IMR-90 (cell line): ENCODE measurements around the gene ZNF692. TPM values are rescaled to one million over a fixed set of nuclear protein-coding genes. Genes with fewer than 3 reads are reported as not detected.

Experiments used
- ATAC-seq: fragments of 200-7000 bp; cut with Tn5 transposase; 2 replicates; pipeline ENCODE4 v1.9.1; 2020; ENCODE audit warnings: low read depth, mild to moderate bottlenecking, moderate library complexity
- BruUV-seq: library from RNA; stranded (reverse); fragments of 400-500 nt; replicated peaks from 2 replicates; lab custom pipeline; 2021; lab: Mats Ljungman, UMichigan
- CTCF ChIA-PET: fragments of 300-600 bp; formaldehyde crosslinking; extraction: SDS; loops from one replicate; lab custom pipeline; 2021; ENCODE audit warnings: antibody characterized with exemption; lab: Yijun Ruan, JAX
- POLR2A ChIA-PET: fragments of 300-600 bp; sonication (Branson Sonifier 250); formaldehyde crosslinking; loops from one replicate; lab custom pipeline; 2022; ENCODE audit warnings: antibody characterized with exemption; ENCODE audit not compliant: unreplicated experiment; lab: Charles Lee
- DNase-seq: peaks from one replicate; pipeline ENCODE4 v3.0.0; 2013
- H2AFZ ChIP-seq: replicated peaks from 2 replicates; pipeline ENCODE3; 2013; ENCODE audit warnings: low read length, mild to moderate bottlenecking; ENCODE audit not compliant: poor library complexity
- H2AK5ac ChIP-seq: 2 replicates; pipeline ENCODE4 v1.6.1; 2013; ENCODE audit warnings: low read depth, low read length, inconsistent platforms
- H2AK9ac ChIP-seq: replicated peaks from 2 replicates; pipeline ENCODE3; 2013; ENCODE audit warnings: mild to moderate bottlenecking, low read depth, low read length, moderate library complexity; ENCODE audit not compliant: poor library complexity
- H2BK120ac ChIP-seq: 2 replicates; pipeline ENCODE4 v1.6.1; 2013; ENCODE audit warnings: low read depth, low read length, inconsistent platforms
- H2BK15ac ChIP-seq: 3 replicates; pipeline ENCODE4 v1.6.1; 2013; ENCODE audit warnings: low read depth, low read length, inconsistent platforms
- H2BK20ac ChIP-seq: 2 replicates; pipeline ENCODE4 v1.6.1; 2013; ENCODE audit warnings: low read depth, mild to moderate bottlenecking, inconsistent platforms, low read length, moderate library complexity
- H2BK5ac ChIP-seq: 2 replicates; pipeline ENCODE4 v1.6.1; 2013; ENCODE audit warnings: mild to moderate bottlenecking, low read depth, low read length, inconsistent platforms; ENCODE audit not compliant: poor library complexity, severe bottlenecking
- H3K14ac ChIP-seq: replicated peaks from 2 replicates; pipeline ENCODE4 v1.6.1; 2013; ENCODE audit warnings: low read depth, low read length, inconsistent platforms
- H3K18ac ChIP-seq: 2 replicates; pipeline ENCODE4 v1.6.1; 2013; ENCODE audit warnings: low read depth, low read length, control low read depth
- H3K23ac ChIP-seq: 2 replicates; pipeline ENCODE4 v1.6.1; 2013; ENCODE audit warnings: low read depth, low read length, inconsistent platforms
- H3K27ac ChIP-seq: 2 replicates; pipeline ENCODE4 v1.5.1; 2013; ENCODE audit warnings: mild to moderate bottlenecking, control low read depth, low read length; ENCODE audit not compliant: insufficient read depth
- H3K27me3 ChIP-seq: 2 replicates; pipeline ENCODE4 v1.6.1; 2013; ENCODE audit warnings: low read length; ENCODE audit not compliant: control insufficient read depth, insufficient read depth
- H3K36me3 ChIP-seq: 2 replicates; pipeline ENCODE4 v1.6.1; 2013; ENCODE audit warnings: low read length, mixed read lengths; ENCODE audit not compliant: control insufficient read depth, insufficient read depth
- H3K4ac ChIP-seq: 2 replicates; pipeline ENCODE4 v1.6.1; 2013; ENCODE audit warnings: low read depth, low read length, inconsistent platforms
- H3K4me1 ChIP-seq: 2 replicates; pipeline ENCODE4 v1.6.1; 2013; ENCODE audit warnings: low read length, mixed read lengths; ENCODE audit not compliant: control insufficient read depth, insufficient read depth
- H3K4me2 ChIP-seq: 2 replicates; pipeline ENCODE4 v1.6.1; 2013; ENCODE audit warnings: low read depth, mild to moderate bottlenecking, control low read depth, low read length, moderate library complexity
- H3K4me3 ChIP-seq: 2 replicates; pipeline ENCODE4 v1.5.1; 2013; ENCODE audit warnings: low read depth, mild to moderate bottlenecking, control low read depth, low read length, moderate library complexity; ENCODE audit not compliant: insufficient read depth
- H3K56ac ChIP-seq: 2 replicates; pipeline ENCODE4 v1.6.1; 2013; ENCODE audit warnings: low read length, inconsistent platforms; ENCODE audit not compliant: insufficient read depth; ENCODE audit errors: extremely low read depth
- H3K79me1 ChIP-seq, 2 experiments: 2 replicates each; pipeline ENCODE4 v1.6.1; 2013; ENCODE audit warnings: low read length in 2 of 2, inconsistent platforms in 1 of 2, low read depth in 1 of 2
- H3K9ac ChIP-seq: 2 replicates; pipeline ENCODE4 v1.6.1; 2013; ENCODE audit warnings: low read depth, low read length, control low read depth
- H3K9me1 ChIP-seq: 2 replicates; pipeline ENCODE4 v1.6.1; 2013; ENCODE audit warnings: low read length, inconsistent platforms; ENCODE audit not compliant: insufficient read depth
- H3K9me3 ChIP-seq: 2 replicates; pipeline ENCODE4 v1.6.1; 2013; ENCODE audit warnings: low read length; ENCODE audit not compliant: control insufficient read depth, insufficient read depth
- H4K20me1 ChIP-seq: 2 replicates; pipeline ENCODE4 v1.6.1; 2013; ENCODE audit warnings: low read length, inconsistent platforms; ENCODE audit not compliant: insufficient read depth
- H4K5ac ChIP-seq: 2 replicates; pipeline ENCODE4 v1.6.1; 2013; ENCODE audit warnings: mild to moderate bottlenecking, low read depth, low read length, control low read depth
- H4K8ac ChIP-seq, 2 experiments: 2 replicates each; pipeline ENCODE4 v1.6.1; 2013; ENCODE audit warnings: low read depth in 2 of 2, low read length in 2 of 2, control low read depth in 1 of 2, inconsistent platforms in 1 of 2
- H4K91ac ChIP-seq: 2 replicates; pipeline ENCODE4 v1.6.1; 2013; ENCODE audit warnings: low read depth, low read length, inconsistent platforms; ENCODE audit not compliant: insufficient read depth
- CEBPB ChIP-seq: IDR thresholded peaks from 2 replicates; pipeline ENCODE4 v1.6.1; 2012; ENCODE audit warnings: low read depth, low read length, improper control_type of control experiment
- CHD1 ChIP-seq: IDR thresholded peaks from 2 replicates; pipeline ENCODE4 v1.6.1; 2012; ENCODE audit warnings: low read depth, low read length, improper control_type of control experiment
- FOS ChIP-seq: fragments of 150-350 bp; IDR thresholded peaks from 2 replicates; pipeline ENCODE4 v1.6.1; 2016; ENCODE audit warnings: low read depth, low read length
- MAFK ChIP-seq: IDR thresholded peaks from 2 replicates; pipeline ENCODE4 v1.6.1; 2012; ENCODE audit warnings: low read depth, low read length, improper control_type of control experiment
- MAZ ChIP-seq: IDR thresholded peaks from 2 replicates; pipeline ENCODE4 v1.6.1; 2012; ENCODE audit warnings: low read depth, mild to moderate bottlenecking, low read length, improper control_type of control experiment, moderate library complexity, borderline replicate concordance
- MXI1 ChIP-seq: IDR thresholded peaks from 2 replicates; pipeline ENCODE4 v1.6.1; 2012; ENCODE audit warnings: low read depth, mild to moderate bottlenecking, low read length, moderate library complexity, borderline replicate concordance
- POLR2A ChIP-seq: IDR thresholded peaks from 2 replicates; pipeline ENCODE4 v1.6.1; 2012; ENCODE audit warnings: mild to moderate bottlenecking, low read depth, low read length
- RCOR1 ChIP-seq: IDR thresholded peaks from 2 replicates; pipeline ENCODE4 v1.6.1; 2012; ENCODE audit warnings: mild to moderate bottlenecking, low read length, improper control_type of control experiment; ENCODE audit not compliant: insufficient replicate concordance
- RFX5 ChIP-seq: IDR thresholded peaks from 2 replicates; pipeline ENCODE4 v1.8.0; 2012; ENCODE audit warnings: low read depth, mild to moderate bottlenecking, low read length, moderate library complexity
- USF2 ChIP-seq: fragments of 150-350 bp; IDR thresholded peaks from 2 replicates; pipeline ENCODE4 v1.6.1; 2017; ENCODE audit warnings: mild to moderate bottlenecking, antibody characterized with exemption, low read length, low read depth
- WGBS, 2 experiments: methylation state at CpG; one replicate each; pipeline versions ENCODE4 v1.1.5 to v1.1.7; 2013; ENCODE audit warnings: missing lambda C conversion rate in 2 of 2; ENCODE audit not compliant: insufficient read length in 1 of 2; ENCODE audit errors: extremely low coverage in 2 of 2; 5-methylcytosine and 5-hydroxymethylcytosine counted together
- dilution Hi-C: fragments of 300-500 bp; cut with HindIII; formaldehyde crosslinking; loops from one replicate; pipeline ENCODE4 v1.14.3; 2018; ENCODE audit warnings: low sequenced_read_pairs; ENCODE audit not compliant: unreplicated experiment
- in situ Hi-C: fragments of 300-500 bp; cut with MboI; formaldehyde crosslinking; loops from 3 replicates; pipeline ENCODE4 v1.14.3; 2019; ENCODE audit warnings: low sequenced_read_pairs, inconsistent platforms, mixed read lengths
- intact Hi-C: fragments of 100-400 bp; cut with micrococcal nuclease; formaldehyde crosslinking; loops from 2 replicates; pipeline ENCODE4 v1.10.0; 2022
- polyA plus RNA-seq, 3 experiments: library from polyadenylated mRNA; depleted of rRNA; stranded (reverse); fragments of >200 nt; gene quantifications; 2 replicates each; pipeline ENCODE4 v1.2.3, GENCODE V29; 2012; ENCODE audit warnings: low replicate concordance in 1 of 3
- total RNA-seq: library from RNA; depleted of rRNA; stranded (reverse); fragments of >200 nt; gene quantifications from 2 replicates; pipeline ENCODE4 v1.2.3, GENCODE V29; 2012

ZNF692 gene
- total and polyA plus RNA-seq, 2 of the 4 experiments (the other 2 are of a cell fraction) = 7.3 to 50.4 TPM

GRCh38 chr1:248873993-248874533, 15.2 kb upstream of the ZNF692 start:
- no peak overlapping the region for H2AK5ac ChIP-seq
- H3K4me1 ChIP-seq = no peaks in the 10 kb centered on the region
- ChIA-PET POLR2A (no interaction called here), CTCF (interaction anchor here (1.7 kb wide), 1 partner anchor 12 kb away, joined by 5 read pairs; no protein-coding TSS in a partner anchor)
- no peaks in the 10 kb centered on the region for H3K36me3 ChIP-seq
- no peak overlapping the region for H4K5ac ChIP-seq
- no peaks in the 10 kb centered on the region; the same call in 1 of the 2 replicates for H3K9me1 ChIP-seq
- BruUV-seq = no TSS peak
- H3K4me3 ChIP-seq = peak overlapping the region; percentile 53
- no peak overlapping the region for H2BK120ac ChIP-seq
- no peak overlapping the region for H4K8ac ChIP-seq
- dilution Hi-C loops (no loop called here), intact Hi-C loops (loop anchor here (1.0 kb wide), 3 partner anchors 32 to 48 kb away; partner anchors contain the start of genes PGBD2 and ZNF672), in situ Hi-C loops (no loop called here)
- 0 out of 2 replicates have a peak overlapping the region, but pooled peaks have one; percentile 11 for H3K14ac ChIP-seq
- TF ChIP-seq MAZ = no peak; the same call in 1 of the 2 replicates
- TF ChIP-seq POLR2A = no peak
- no peak for TF ChIP-seq MAFK
- TF ChIP-seq RCOR1 = no peak
- peak; percentile 29; the same call in 1 of the 2 replicates for TF ChIP-seq CEBPB
- TF ChIP-seq CHD1 = peak; percentile 35; the same call in 1 of the 2 replicates
- peak; percentile 6; the same call in 1 of the 2 replicates for TF ChIP-seq RFX5
- TF ChIP-seq USF2 = no peak
- peak; percentile 89 for TF ChIP-seq FOS
- no peak for TF ChIP-seq MXI1
- no peak overlapping the region for H3K18ac ChIP-seq
- no peaks in the 10 kb centered on the region for H3K79me1 ChIP-seq
- H3K56ac ChIP-seq = no peak overlapping the region
- H2AK9ac ChIP-seq = no peak overlapping the region
- no peak overlapping the region for H2BK5ac ChIP-seq
- H3K27me3 ChIP-seq = no peaks in the 10 kb centered on the region
- peak; percentile 79 for ATAC-seq
- H4K91ac ChIP-seq = no peak overlapping the region
- H3K23ac ChIP-seq = no peak overlapping the region
- peak overlapping the region; percentile 41 for H2AFZ ChIP-seq
- H3K9me3 ChIP-seq = no peaks in the 10 kb centered on the region
- H3K27ac ChIP-seq = no peak overlapping the region
- H3K4me2 ChIP-seq = peak overlapping the region; percentile 69
- H2BK15ac ChIP-seq = no peak overlapping the region
- H3K4ac ChIP-seq = no peak overlapping the region
- H3K9ac ChIP-seq = no peak overlapping the region
- no peak for DNase-seq
- WGBS, 2 experiments = 0% methylated on average over 13 of the region's 23 CpGs; no CpG with 5 or more reads in 1 of the 2 experiments
- H4K20me1 ChIP-seq = peaks cover 10% of the 10 kb centered on the region
- no peak overlapping the region for H2BK20ac ChIP-seq
